Measurements from ENCODE around the gene RASSF4. TPM values are rescaled to one million over a fixed set of nuclear protein-coding genes. Genes with fewer than 3 reads are reported as not detected.

RASSF4 gene
- total RNA-seq, 1 donor from 2014 or later: 29.2 TPM

GRCh38 chr10:44927352-44927751 lies 32.2 kb upstream of the RASSF4 start:
- intact Hi-C loops (cut with DNase I): no loop called here
- Histone ChIP-seq H3K9me3 (no peaks in the 10 kb centered on the region), H3K4me1 (no peaks in the 10 kb centered on the region), H3K27ac (no peak overlapping the region), H3K36me3 (no peaks in the 10 kb centered on the region), H3K4me3 (no peak overlapping the region), H3K27me3 (no peaks in the 10 kb centered on the region)
- DNase-seq (ENCODE audit: extremely low spot score in 2 of 2): no peak
- TF ChIP-seq, protein P1, sequence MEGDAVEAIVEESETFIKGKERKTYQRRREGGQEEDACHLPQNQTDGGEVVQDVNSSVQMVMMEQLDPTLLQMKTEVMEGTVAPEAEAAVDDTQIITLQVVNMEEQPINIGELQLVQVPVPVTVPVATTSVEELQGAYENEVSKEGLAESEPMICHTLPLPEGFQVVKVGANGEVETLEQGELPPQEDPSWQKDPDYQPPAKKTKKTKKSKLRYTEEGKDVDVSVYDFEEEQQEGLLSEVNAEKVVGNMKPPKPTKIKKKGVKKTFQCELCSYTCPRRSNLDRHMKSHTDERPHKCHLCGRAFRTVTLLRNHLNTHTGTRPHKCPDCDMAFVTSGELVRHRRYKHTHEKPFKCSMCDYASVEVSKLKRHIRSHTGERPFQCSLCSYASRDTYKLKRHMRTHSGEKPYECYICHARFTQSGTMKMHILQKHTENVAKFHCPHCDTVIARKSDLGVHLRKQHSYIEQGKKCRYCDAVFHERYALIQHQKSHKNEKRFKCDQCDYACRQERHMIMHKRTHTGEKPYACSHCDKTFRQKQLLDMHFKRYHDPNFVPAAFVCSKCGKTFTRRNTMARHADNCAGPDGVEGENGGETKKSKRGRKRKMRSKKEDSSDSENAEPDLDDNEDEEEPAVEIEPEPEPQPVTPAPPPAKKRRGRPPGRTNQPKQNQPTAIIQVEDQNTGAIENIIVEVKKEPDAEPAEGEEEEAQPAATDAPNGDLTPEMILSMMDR (IDR thresholded peaks at IDR 0.05): no peak
- TF ChIP-seq POLR2AphosphoS5 (IDR thresholded peaks at IDR 0.05; ENCODE audit: insufficient read depth in 1 of 2, low read depth in 1 of 2) (no peak), POLR2A (IDR thresholded peaks at IDR 0.05) (no peak)

DNA sequence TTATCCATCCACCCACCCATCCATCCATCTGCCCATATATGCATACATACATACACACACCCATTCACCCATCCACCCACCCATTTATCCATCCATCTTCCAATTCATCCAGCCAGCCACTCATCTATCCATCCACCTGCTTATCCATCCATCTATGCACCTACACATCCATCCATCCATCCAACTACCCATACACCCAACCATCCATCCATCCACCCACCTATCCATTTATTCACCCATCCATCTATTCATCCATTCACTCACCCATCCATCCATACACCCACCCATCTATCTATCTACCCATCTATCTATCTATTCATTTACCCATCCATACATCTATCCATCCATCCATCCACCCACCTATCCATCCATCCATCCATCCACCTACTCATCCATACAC lies 31.1 kb upstream of the RASSF4 start:
- Histone ChIP-seq H3K4me3 (no peak overlapping the region), H3K27me3 (no peaks in the 10 kb centered on the region), H3K36me3 (no peaks in the 10 kb centered on the region), H3K9me3 (no peaks in the 10 kb centered on the region), H3K27ac (no peak overlapping the region), H3K4me1 (peaks cover 5% of the 10 kb centered on the region)
- TF ChIP-seq POLR2A (IDR thresholded peaks at IDR 0.05): no peak
- TF ChIP-seq, protein P1 (IDR thresholded peaks at IDR 0.05): no peak
- no peak for TF ChIP-seq POLR2AphosphoS5 (IDR thresholded peaks at IDR 0.05; ENCODE audit: insufficient read depth in 1 of 2, low read depth in 1 of 2)
- intact Hi-C loops (cut with DNase I): no loop called here
- no peak for DNase-seq (ENCODE audit: extremely low spot score in 2 of 2)

DNA sequence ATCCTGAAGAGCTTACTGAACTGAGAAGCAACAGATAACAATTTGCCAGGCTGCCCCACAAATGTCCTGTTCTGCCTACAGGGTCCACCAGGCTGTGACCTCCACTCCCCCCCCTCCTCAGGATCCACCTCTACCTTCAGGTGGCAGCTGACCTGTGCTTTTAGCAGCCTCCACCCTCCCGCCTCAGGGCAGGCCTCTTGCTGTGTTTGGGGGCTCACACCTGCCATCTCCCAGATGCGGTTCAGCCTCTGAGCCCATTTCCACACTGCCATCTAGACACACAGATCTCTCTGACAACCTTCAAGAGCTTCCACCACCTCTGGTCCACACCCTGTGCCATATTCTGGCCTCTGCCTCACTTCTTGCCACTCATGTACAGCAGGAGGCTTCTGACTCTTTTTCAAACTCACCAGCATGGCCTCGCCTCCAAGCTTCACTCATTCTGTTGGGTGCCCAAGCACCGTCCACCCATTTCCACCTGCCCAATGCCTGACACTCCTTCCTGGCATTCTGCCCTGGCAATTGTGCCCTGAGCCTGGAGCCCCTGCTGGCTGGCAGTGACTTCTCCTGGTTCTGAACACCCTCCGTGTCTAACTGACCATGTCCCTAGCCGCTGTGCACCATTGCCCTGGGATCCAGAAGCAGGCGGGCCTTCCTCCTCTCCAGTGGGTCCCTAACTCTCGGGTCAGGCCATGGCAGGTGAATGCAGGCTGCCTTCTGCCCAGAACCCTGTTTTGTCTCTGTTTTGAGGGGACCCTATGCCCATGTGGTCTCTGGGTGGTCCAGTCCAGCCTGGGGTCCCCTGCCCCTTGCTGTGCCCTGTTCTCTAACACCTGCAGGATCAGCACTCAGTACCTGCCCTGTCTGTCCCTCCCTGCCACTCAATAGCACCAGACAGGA lies 30.0 kb upstream of the RASSF4 start:
- TF ChIP-seq POLR2A (IDR thresholded peaks at IDR 0.05) (no peak), POLR2AphosphoS5 (IDR thresholded peaks at IDR 0.05; ENCODE audit: insufficient read depth in 1 of 2, low read depth in 1 of 2) (no peak)
- TF ChIP-seq, protein P1 (IDR thresholded peaks at IDR 0.05): no peak
- Histone ChIP-seq H3K36me3 (no peaks in the 10 kb centered on the region), H3K27me3 (no peaks in the 10 kb centered on the region), H3K4me3 (no peak overlapping the region), H3K4me1 (peaks cover 9% of the 10 kb centered on the region), H3K27ac (no peak overlapping the region), H3K9me3 (no peaks in the 10 kb centered on the region)
- DNase-seq (ENCODE audit: extremely low spot score in 2 of 2): no peak
- intact Hi-C loops (cut with DNase I): loop anchor here (5.0 kb wide), 1 partner anchor 43 kb away; no protein-coding TSS in a partner anchor

GRCh38 chr10:44930904-44931620 lies 28.5 kb upstream of the RASSF4 start:
- intact Hi-C loops (cut with DNase I): loop anchor here (5.0 kb wide), 1 partner anchor 41 kb away; no protein-coding TSS in a partner anchor
- H3K4me3 ChIP-seq: no peak overlapping the region
- peak in 1 of 2 donors; percentile 40 for DNase-seq (ENCODE audit: extremely low spot score in 2 of 2)
- H3K9me3 ChIP-seq: no peaks in the 10 kb centered on the region
- peaks cover 22% of the 10 kb centered on the region for H3K4me1 ChIP-seq
- H3K27me3 ChIP-seq: no peaks in the 10 kb centered on the region
- H3K36me3 ChIP-seq: no peaks in the 10 kb centered on the region
- no peak overlapping the region for H3K27ac ChIP-seq
- TF ChIP-seq POLR2AphosphoS5 (IDR thresholded peaks at IDR 0.05; ENCODE audit: insufficient read depth in 1 of 2, low read depth in 1 of 2): no peak
- TF ChIP-seq, protein P1 (IDR thresholded peaks at IDR 0.05): no peak
- no peak for TF ChIP-seq POLR2A (IDR thresholded peaks at IDR 0.05)
